NAMALWA (cell line): ENCODE results near the gene PRAMEF18.
"Not testable (repeated sequence)": the region's sequence is repeated elsewhere in the genome, so short reads cannot be mapped to it uniquely, and the experiment has no call there.

Experiments used
- DNase-seq: peaks from one replicate; pipeline ENCODE4 v3.0.0-alpha.2; 2015; ENCODE audit warnings: low spot score

Gene PRAMEF18

GRCh38 chr1:13208712-13209111 is 17.2 kb downstream of the PRAMEF18 start:
- DNase-seq, result not testable (repeated sequence)

DNA sequence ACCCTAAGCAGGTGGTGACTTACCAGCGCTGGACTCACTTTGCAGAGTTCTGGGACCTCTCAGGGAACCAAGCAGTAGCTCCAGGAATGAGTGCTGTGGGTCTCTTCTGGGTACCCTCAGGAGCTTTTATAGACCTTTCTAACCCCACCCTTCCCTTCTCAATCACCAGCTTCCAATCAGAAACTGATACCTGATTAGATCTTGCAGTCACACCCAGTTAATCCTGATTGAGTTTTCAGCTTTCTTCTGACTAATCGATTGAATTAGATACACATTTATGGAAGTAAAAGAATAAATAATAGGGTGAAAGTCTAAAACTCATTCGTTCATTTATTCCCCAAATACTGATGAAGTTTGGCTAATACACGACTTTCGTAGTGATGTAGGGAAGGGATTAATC is 24.6 kb downstream of the PRAMEF18 start, which contains the start of gene PRAMEF13:
Gene PRAMEF13 (minus strand): TSS at position 101 of the 400 bp plus-strand sequence. CDS start 1,820 bp downstream, outside the sequence.
- not testable (repeated sequence) for DNase-seq
